Upper lobe of left lung (tissue), 4 donors: Measurements from ENCODE around the gene KCNN4.
A peak's percentile ranks its signal among the peaks of the same experiment; 100 is the strongest.

ENCODE experiments used
- CTCF ChIP-seq, 6 experiments: fragments of 450-650 bp in 4 of 6; fragments of 200-600 bp in 2 of 6; sonication (generic) in 2 of 6; IDR thresholded peaks; one replicate each; pipeline ENCODE4 v1.5.1; 2016 to 2019; ENCODE audit warnings: antibody characterized with exemption in 6 of 6
- EP300 ChIP-seq, 4 donors: sonication (generic); formaldehyde crosslinking; IDR thresholded peaks; one replicate each; pipeline ENCODE4 v1.5.1; 2017; ENCODE audit warnings: antibody characterized with exemption in 4 of 4, control low read depth in 2 of 4
- POLR2A ChIP-seq, 4 donors: fragments of 450-650 bp; IDR thresholded peaks; one replicate each; pipeline ENCODE4 v1.5.1; 2016 to 2017; ENCODE audit warnings: antibody characterized with exemption in 4 of 4, mild to moderate bottlenecking in 2 of 4
- POLR2AphosphoS5 ChIP-seq, 2 donors: sonication (generic); formaldehyde crosslinking; IDR thresholded peaks; one replicate each; pipeline ENCODE4 v1.5.1; 2017; ENCODE audit warnings: antibody characterized with exemption in 2 of 2

GRCh38 chr19:43798546-43799409 is 18.0 kb upstream of the KCNN4 start:
- TF ChIP-seq CTCF (IDR thresholded peaks at IDR 0.05) (no peak), POLR2A (IDR thresholded peaks at IDR 0.05) (peak in 1 of 4 donors; percentile 27), POLR2AphosphoS5 (IDR thresholded peaks at IDR 0.05) (no peak), EP300 (IDR thresholded peaks at IDR 0.05) (no peak)
